Tibial artery (tissue), 4 donors: ENCODE data around the gene CEP44.

Source experiments
- DNase-seq, 2 donors: peaks; one replicate each; pipeline ENCODE4 v3.0.0-alpha.2; 2019
- H3K27ac ChIP-seq, 2 donors: fragments of 200-600 bp; sonication (generic) in 1 of 2; 1 replicate in 1 of 2; 2 replicates in 1 of 2; pipeline ENCODE4 v1.5.1; 2018 to 2019; ENCODE audit warnings: mild to moderate bottlenecking in 1 of 2
- H3K27me3 ChIP-seq, 2 donors: fragments of 200-600 bp; sonication (generic) in 1 of 2; one replicate each; pipeline versions ENCODE4 v1.5.1 to v1.6.0; 2016 to 2019
- H3K36me3 ChIP-seq, 3 donors: fragments of 200-600 bp; sonication (generic) in 2 of 3; one replicate each; pipeline ENCODE4 v1.5.1; 2016 to 2019; ENCODE audit warnings: mild to moderate bottlenecking in 2 of 3
- H3K4me1 ChIP-seq, 4 donors: fragments of 200-600 bp; sonication (generic) in 2 of 4; 1 replicate in 3 of 4; 2 replicates in 1 of 4; pipeline ENCODE4 v1.5.1; 2016 to 2019
- H3K4me3 ChIP-seq, 2 donors: fragments of 200-600 bp; sonication (generic) in 1 of 2; 1 replicate in 1 of 2; 2 replicates in 1 of 2; pipeline ENCODE4 v1.5.1; 2018 to 2019; ENCODE audit warnings: mild to moderate bottlenecking in 2 of 2
- H3K9me3 ChIP-seq, 3 donors: fragments of 200-600 bp; sonication (generic) in 1 of 3; one replicate each; pipeline ENCODE4 v1.5.1; 2016 to 2019
- intact Hi-C: fragments of 100-400 bp; cut with DNase I; formaldehyde crosslinking; loops from one replicate; pipeline ENCODE4 v1.15.0; 2023; ENCODE audit warnings: low total_unique reads
- TF ChIP-seq, protein P1 (sequence below), 2 experiments: fragments of 200-600 bp in 1 of 2; fragments of 450-650 bp in 1 of 2; IDR thresholded peaks; one replicate each; pipeline ENCODE4 v1.5.1; 2017 to 2019; ENCODE audit warnings: antibody characterized with exemption in 2 of 2, mild to moderate bottlenecking in 1 of 2, moderate library complexity in 1 of 2

CEP44 gene

DNA sequence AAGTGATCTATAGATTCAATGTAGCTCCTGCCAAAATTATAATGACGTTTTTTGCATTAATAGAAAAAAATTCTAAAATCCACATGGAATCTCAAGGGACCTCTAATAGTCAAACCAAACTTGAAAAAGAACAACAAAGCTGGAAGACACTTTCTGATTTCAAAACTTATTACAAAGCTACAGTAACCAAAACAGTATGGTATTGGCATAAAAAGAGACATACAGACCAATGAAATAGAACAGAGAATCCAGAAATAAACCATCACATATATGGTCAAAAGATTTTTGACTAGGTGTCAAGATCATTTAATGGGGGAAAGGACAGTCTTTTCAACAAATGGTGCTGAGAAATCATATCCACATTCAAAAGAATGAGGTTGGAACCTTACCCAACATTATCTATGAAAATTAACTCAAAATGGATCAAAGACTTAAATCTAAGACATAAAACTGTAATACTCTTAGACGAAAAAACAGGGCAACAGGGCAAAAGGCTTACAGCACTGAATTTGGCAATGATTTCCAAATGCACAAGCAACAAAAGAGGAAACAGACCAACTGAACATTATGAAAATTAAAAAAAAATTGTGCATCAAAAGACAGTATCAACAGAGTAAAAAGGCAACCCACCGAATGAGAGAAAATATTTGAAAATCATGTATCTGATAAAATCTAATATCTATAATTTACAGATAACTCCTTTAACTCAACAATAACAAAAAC, 4.1 kb upstream of the CEP44 start:
- Histone ChIP-seq H3K9me3 (no peaks in the 10 kb centered on the region), H3K4me1 (peaks cover under 1 to 28% (median 11%) of the 10 kb centered on the region in 4 donors), H3K36me3 (no peaks in the 10 kb centered on the region), H3K4me3 (no peak overlapping the region), H3K27me3 (no peaks in the 10 kb centered on the region), H3K27ac (no peak overlapping the region)
- intact Hi-C loops, result no loop called here
- no peak for DNase-seq
- TF ChIP-seq, protein P1, sequence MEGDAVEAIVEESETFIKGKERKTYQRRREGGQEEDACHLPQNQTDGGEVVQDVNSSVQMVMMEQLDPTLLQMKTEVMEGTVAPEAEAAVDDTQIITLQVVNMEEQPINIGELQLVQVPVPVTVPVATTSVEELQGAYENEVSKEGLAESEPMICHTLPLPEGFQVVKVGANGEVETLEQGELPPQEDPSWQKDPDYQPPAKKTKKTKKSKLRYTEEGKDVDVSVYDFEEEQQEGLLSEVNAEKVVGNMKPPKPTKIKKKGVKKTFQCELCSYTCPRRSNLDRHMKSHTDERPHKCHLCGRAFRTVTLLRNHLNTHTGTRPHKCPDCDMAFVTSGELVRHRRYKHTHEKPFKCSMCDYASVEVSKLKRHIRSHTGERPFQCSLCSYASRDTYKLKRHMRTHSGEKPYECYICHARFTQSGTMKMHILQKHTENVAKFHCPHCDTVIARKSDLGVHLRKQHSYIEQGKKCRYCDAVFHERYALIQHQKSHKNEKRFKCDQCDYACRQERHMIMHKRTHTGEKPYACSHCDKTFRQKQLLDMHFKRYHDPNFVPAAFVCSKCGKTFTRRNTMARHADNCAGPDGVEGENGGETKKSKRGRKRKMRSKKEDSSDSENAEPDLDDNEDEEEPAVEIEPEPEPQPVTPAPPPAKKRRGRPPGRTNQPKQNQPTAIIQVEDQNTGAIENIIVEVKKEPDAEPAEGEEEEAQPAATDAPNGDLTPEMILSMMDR (IDR thresholded peaks at IDR 0.05), result no peak

DNA sequence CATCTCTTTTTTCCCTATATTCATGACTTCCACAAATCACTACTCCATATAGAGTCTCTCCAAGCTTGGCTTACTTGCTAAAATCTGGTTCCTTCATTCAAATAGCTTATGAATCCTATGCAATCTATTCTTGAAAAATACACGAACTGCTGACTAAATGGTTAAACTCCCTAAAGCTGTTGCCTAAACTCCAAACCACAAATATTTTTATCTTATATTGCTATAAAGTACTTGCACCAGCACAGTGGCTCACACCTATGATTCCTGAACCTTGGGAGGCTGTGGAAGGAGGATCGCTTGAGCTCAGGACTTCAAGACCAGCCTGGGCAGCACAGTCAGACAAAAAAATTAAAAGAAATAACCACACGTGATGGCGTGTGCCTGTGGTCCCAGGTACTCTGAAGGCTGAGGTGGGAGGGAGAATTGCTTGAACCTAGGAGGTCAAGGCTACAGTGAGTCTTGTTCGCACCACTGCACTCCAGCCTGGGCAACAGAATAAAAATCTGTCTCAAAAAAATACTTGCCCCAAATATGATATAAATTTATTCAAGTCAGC, 2.5 kb upstream of the CEP44 start:
- H3K27ac ChIP-seq, result no peak overlapping the region
- intact Hi-C loops, result no loop called here
- no peaks in the 10 kb centered on the region for H3K9me3 ChIP-seq
- DNase-seq, result no peak
- H3K4me1 ChIP-seq, result peaks cover 5 to 45% (median 18%) of the 10 kb centered on the region in 4 donors
- no peak overlapping the region for H3K4me3 ChIP-seq
- H3K36me3 ChIP-seq, result no peaks in the 10 kb centered on the region
- TF ChIP-seq, protein P1 (IDR thresholded peaks at IDR 0.05), result no peak
- H3K27me3 ChIP-seq, result no peaks in the 10 kb centered on the region

DNA sequence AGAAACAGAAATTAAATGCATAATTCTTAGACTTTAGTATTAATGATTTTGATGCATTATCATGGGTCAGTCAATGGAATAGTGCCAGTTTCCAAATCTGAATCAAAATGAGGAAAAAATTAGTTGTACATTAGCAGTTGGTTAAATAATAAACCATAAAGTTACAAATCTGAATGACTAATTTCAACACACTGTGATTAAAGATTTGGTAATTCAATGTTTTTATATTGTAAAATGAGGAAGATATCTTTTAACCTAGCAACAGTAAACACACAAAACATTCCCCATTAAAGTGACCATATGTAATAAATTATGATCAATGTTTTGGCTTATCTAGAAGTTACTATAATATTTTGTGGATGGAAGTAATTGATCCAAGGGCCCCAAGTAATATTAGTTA, 1.8 kb upstream of the CEP44 start:
- H3K4me1 ChIP-seq, result peaks cover 5 to 46% (median 18%) of the 10 kb centered on the region in 4 donors
- DNase-seq, result no peak
- H3K27ac ChIP-seq, result peak overlapping the region in 1 of 2 donors; percentile 89
- H3K36me3 ChIP-seq, result no peaks in the 10 kb centered on the region
- no peaks in the 10 kb centered on the region for H3K9me3 ChIP-seq
- H3K27me3 ChIP-seq, result no peaks in the 10 kb centered on the region
- H3K4me3 ChIP-seq, result peak overlapping the region; percentile 61 to 69
- intact Hi-C loops, result no loop called here
- TF ChIP-seq, protein P1 (IDR thresholded peaks at IDR 0.05), result no peak

DNA sequence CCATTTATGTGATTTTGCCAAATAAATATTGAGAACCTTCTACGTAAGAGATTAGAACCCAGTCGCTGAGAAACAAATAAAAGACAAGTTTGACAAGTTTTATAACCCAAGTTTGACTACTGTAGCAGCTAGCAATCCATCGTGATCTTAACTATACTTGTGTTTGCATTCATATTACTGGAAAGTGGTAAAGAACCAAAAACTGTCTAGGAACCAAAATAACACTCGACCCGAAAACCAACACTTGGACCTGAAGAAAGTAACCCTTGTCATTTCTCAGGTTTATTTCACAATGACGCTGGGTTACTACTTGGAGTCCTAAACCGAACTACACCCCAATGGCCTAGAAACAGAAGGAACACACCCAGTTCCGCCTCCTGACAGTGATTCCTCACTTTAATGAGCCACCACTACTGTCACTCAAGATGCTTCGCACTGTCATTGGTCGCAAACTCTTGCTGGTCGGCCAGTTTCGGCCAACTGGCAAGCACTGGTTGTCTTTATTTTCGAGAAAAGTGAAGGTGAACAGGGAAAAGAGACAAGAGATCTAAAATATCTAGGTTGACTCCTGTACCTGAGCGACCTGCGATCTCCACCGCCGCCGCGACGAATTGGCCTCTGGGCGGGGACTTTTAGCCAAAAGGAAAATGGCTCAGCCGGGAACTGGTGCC, 740 bp upstream of the CEP44 start:
- H3K36me3 ChIP-seq, result no peaks in the 10 kb centered on the region
- TF ChIP-seq, protein P1 (IDR thresholded peaks at IDR 0.05), result no peak

DNA sequence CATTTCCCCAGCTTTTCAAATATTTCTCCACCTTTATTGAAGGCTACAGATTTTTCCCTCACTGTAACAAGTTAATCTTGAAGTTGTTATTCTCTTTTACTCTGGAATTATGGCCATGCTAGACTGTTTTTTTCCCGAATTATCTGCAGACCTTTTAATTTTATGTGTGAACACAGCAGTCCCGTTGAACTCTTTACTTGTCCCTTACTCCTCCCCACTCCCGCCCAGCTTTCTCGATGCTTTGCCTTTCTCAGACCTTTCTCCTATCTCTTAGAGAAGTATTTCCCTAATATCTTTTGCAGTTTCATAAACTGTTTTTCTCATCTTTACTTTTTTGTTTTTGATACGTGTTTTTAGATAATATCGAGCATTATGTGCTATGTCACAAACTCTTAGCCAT, 776 bp downstream of the CEP44 start:
- no peak for DNase-seq
- H3K9me3 ChIP-seq, result no peaks in the 10 kb centered on the region
- H3K4me1 ChIP-seq, result peaks cover 5 to 41% (median 18%) of the 10 kb centered on the region in 4 donors
- no peaks in the 10 kb centered on the region for H3K27me3 ChIP-seq
- H3K4me3 ChIP-seq, result peak overlapping the region; percentile 61 to 69
- H3K36me3 ChIP-seq, result no peaks in the 10 kb centered on the region
- H3K27ac ChIP-seq, result peak overlapping the region; percentile 89 to 96
- TF ChIP-seq, protein P1 (IDR thresholded peaks at IDR 0.05), result no peak
- intact Hi-C loops, result no loop called here

More for the DNA sequence above, 740 bp upstream of the CEP44 start:
- Histone ChIP-seq H3K4me1 (peaks cover 5 to 41% (median 18%) of the 10 kb centered on the region in 4 donors), H3K9me3 (no peaks in the 10 kb centered on the region), H3K27ac (peak overlapping the region; percentile 89 to 96), H3K4me3 (peak overlapping the region; percentile 61 to 69), H3K27me3 (no peaks in the 10 kb centered on the region)
- DNase-seq, result peak; percentile 86 to 88
- intact Hi-C loops, result no loop called here
